ENCODE measurements around the gene MYOM3. TPM values are rescaled to one million over a fixed set of nuclear protein-coding genes. Genes with fewer than 3 reads are reported as not detected.
A peak's percentile ranks its signal among the peaks of the same experiment; 100 is the strongest.

The MYOM3 gene
- total RNA-seq, 1 donor from 2014 or later: 0.70 TPM

DNA sequence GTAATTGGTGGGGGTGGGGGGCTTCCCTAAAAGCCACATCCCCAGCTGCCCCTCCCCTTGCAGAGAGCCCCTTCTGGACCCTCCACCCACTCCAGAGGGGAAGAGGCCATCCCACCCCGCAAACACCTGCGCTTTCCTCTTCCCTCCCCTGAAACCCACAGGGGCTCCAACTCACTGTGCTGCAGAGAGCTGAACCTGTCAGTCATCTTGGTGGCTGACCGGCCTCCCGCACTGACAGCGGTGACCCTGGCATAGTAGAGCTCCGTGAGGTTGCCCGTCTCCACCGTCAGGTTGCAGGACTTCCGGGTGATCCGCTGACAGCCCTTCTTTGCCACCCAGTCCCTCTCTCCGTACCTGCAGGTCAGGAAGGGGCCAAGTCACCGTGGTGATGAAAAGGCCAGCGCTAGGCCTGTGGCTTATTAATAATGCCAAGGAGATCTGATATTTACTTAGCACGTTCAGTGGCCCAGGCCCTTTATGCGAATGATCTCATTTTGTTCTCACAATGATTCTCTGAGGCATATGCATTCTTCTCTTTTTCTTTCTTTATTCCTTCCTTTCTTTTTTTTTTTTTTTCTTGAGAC, 25.1 kb upstream of the MYOM3 start:
- DNase-seq (ENCODE audit: low spot score): no peak
- no peaks in the 10 kb centered on the region for H3K36me3 Mint-ChIP-seq (ENCODE audit: low read depth)
- no peak overlapping the region for H3K4me3 Mint-ChIP-seq (ENCODE audit: unreplicated experiment)
- no peak overlapping the region for H3K27ac Mint-ChIP-seq (ENCODE audit: unreplicated experiment)
- TF ChIP-seq, protein P1, sequence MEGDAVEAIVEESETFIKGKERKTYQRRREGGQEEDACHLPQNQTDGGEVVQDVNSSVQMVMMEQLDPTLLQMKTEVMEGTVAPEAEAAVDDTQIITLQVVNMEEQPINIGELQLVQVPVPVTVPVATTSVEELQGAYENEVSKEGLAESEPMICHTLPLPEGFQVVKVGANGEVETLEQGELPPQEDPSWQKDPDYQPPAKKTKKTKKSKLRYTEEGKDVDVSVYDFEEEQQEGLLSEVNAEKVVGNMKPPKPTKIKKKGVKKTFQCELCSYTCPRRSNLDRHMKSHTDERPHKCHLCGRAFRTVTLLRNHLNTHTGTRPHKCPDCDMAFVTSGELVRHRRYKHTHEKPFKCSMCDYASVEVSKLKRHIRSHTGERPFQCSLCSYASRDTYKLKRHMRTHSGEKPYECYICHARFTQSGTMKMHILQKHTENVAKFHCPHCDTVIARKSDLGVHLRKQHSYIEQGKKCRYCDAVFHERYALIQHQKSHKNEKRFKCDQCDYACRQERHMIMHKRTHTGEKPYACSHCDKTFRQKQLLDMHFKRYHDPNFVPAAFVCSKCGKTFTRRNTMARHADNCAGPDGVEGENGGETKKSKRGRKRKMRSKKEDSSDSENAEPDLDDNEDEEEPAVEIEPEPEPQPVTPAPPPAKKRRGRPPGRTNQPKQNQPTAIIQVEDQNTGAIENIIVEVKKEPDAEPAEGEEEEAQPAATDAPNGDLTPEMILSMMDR (IDR thresholded peaks at IDR 0.05): no peak
- H3K4me1 Mint-ChIP-seq (ENCODE audit: low read depth): no peaks in the 10 kb centered on the region
- peaks cover 2% of the 10 kb centered on the region for H3K27me3 Mint-ChIP-seq (ENCODE audit: low read depth)
- peaks cover 6% of the 10 kb centered on the region for H3K9me3 Mint-ChIP-seq (ENCODE audit: low read depth)

DNA sequence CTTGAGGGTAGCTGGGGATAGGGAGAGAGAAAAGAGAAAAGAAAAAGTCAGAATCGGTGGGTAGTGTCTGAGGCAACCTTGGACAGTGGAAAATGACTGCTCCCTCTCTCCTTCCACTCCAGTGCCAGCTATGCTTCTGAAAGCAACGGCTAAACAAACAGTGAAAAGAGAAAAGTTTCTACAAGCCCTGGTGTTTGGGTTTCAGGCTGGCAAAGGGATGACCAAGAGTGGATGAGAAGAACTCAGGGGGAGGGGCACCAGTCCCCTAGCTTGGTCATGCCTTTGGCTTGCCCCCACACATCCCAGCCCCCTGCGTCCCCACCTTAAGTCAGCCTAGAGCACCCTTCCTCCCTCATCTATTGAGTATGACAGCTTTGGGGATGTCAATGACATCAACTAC, 22.4 kb upstream of the MYOM3 start:
- H3K4me3 Mint-ChIP-seq (ENCODE audit: unreplicated experiment): no peak overlapping the region
- H3K4me1 Mint-ChIP-seq (ENCODE audit: low read depth): no peaks in the 10 kb centered on the region
- peak; percentile 38 for DNase-seq (ENCODE audit: low spot score)
- peaks cover 8% of the 10 kb centered on the region for H3K9me3 Mint-ChIP-seq (ENCODE audit: low read depth)
- peaks cover 2% of the 10 kb centered on the region for H3K36me3 Mint-ChIP-seq (ENCODE audit: low read depth)
- TF ChIP-seq, protein P1 (IDR thresholded peaks at IDR 0.05): no peak
- H3K27me3 Mint-ChIP-seq (ENCODE audit: low read depth): peaks cover 2% of the 10 kb centered on the region
- H3K27ac Mint-ChIP-seq (ENCODE audit: unreplicated experiment): no peak overlapping the region

DNA sequence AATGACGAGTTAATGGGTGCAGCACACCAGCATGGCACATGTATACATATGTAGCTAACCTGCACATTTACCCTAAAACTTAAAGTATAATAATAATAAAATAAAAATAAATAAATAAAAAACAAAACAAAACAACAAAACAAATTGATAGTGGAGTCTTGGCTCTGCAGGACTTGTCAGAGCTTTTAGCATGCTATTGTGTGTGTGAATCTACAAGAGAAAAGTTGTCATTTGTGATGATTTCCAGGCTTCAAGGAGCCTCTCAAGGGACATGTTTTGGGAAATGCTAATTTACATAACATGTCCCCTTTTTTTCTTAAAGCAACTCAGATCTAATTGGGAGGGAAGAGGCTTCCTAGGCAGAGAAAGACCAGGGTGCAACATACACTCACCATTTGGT, 21.9 kb upstream of the MYOM3 start:
- Mint-ChIP-seq H3K4me1 (ENCODE audit: low read depth) (no peaks in the 10 kb centered on the region), H3K9me3 (ENCODE audit: low read depth) (peaks cover 3% of the 10 kb centered on the region), H3K27me3 (ENCODE audit: low read depth) (peaks cover 2% of the 10 kb centered on the region), H3K27ac (ENCODE audit: unreplicated experiment) (no peak overlapping the region), H3K4me3 (ENCODE audit: unreplicated experiment) (no peak overlapping the region), H3K36me3 (ENCODE audit: low read depth) (peaks cover 2% of the 10 kb centered on the region)
- TF ChIP-seq, protein P1 (IDR thresholded peaks at IDR 0.05): no peak
- DNase-seq (ENCODE audit: low spot score): no peak

DNA sequence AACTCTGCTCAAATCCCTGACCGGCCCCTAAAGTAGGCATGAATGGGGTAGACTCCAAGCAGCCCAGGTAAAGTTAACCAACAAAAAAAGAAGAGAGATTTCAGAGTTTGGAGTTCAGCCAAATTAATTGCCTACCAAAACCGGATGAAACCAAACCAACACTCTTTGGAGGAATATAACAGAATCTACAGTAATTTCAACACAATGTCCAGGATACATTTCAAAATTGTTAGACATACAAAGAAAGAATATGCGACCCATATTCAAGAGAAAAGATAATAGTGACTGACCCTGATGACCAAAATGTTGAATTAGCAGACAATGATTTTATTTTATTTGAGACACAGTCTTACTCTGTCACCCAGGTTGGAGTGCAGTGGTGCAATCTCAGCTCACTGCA, 18.4 kb upstream of the MYOM3 start:
- Mint-ChIP-seq H3K27ac (ENCODE audit: unreplicated experiment) (no peak overlapping the region), H3K36me3 (ENCODE audit: low read depth) (peaks cover 2% of the 10 kb centered on the region), H3K9me3 (ENCODE audit: low read depth) (peaks cover 3% of the 10 kb centered on the region), H3K4me1 (ENCODE audit: low read depth) (peaks cover 5% of the 10 kb centered on the region), H3K4me3 (ENCODE audit: unreplicated experiment) (no peak overlapping the region), H3K27me3 (ENCODE audit: low read depth) (peaks cover 2% of the 10 kb centered on the region)
- TF ChIP-seq, protein P1 (IDR thresholded peaks at IDR 0.05): no peak
- no peak for DNase-seq (ENCODE audit: low spot score)

DNA sequence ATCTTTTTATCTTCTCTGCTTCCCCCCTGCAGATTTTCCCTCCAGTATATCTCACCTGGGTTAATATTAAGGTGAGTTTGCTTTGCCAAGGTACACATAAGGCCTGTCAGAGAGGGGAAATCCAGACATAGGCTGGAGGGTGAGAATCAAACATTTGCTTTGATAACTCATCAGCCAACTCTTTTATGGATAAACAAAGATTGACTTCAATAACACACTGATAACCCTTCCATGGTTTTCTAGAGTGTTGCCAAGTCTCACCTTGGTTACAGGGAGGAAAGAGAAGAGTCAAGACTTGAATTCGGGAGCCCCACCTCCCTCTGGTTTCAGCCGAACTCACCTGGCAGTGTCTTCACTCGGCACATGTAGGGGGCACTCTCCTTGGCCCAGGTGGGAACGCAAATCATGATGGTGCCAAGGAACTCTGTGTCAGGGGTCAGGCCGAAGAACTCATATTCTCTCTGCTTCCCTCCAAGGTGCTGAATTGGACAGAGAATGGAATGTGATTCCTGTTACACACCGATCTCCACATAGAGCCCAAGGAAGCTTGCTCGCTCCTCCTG, 15.9 kb upstream of the MYOM3 start:
- DNase-seq (ENCODE audit: low spot score): no peak
- no peak overlapping the region for H3K27ac Mint-ChIP-seq (ENCODE audit: unreplicated experiment)
- H3K4me1 Mint-ChIP-seq (ENCODE audit: low read depth): peaks cover 5% of the 10 kb centered on the region
- no peaks in the 10 kb centered on the region for H3K27me3 Mint-ChIP-seq (ENCODE audit: low read depth)
- TF ChIP-seq, protein P1 (IDR thresholded peaks at IDR 0.05): no peak
- no peak overlapping the region for H3K4me3 Mint-ChIP-seq (ENCODE audit: unreplicated experiment)
- H3K9me3 Mint-ChIP-seq (ENCODE audit: low read depth): peaks cover 3% of the 10 kb centered on the region
- peaks cover 2% of the 10 kb centered on the region for H3K36me3 Mint-ChIP-seq (ENCODE audit: low read depth)
